SK-N-SH treated with all-trans-retinoic acid at 6 μM for 48 hours (cell line): ENCODE measurements around the gene POLR3H.

Experiments used
- ATAC-seq: fragments of 200-7000 bp; cut with Tn5 transposase; 3 replicates; pipeline ENCODE4 v1.9.1; 2020; ENCODE audit warnings: mild to moderate bottlenecking, moderate library complexity
- ARNTL ChIP-seq: fragments of 450-650 bp; formaldehyde crosslinking; IDR thresholded peaks from 2 replicates; pipeline ENCODE4 v1.5.0; 2020; ENCODE audit warnings: low read depth, mild to moderate bottlenecking, moderate library complexity, borderline replicate concordance
- CREB5 ChIP-seq: fragments of 250-450 bp; sonication (Bioruptor Pico); IDR thresholded peaks from 2 replicates; pipeline ENCODE4 v1.5.1; 2020; ENCODE audit warnings: low read depth, mild to moderate bottlenecking, moderate library complexity
- CSDC2 ChIP-seq: fragments of 250-450 bp; sonication (Bioruptor Pico); IDR thresholded peaks from 2 replicates; pipeline ENCODE4 v1.5.0; 2020; ENCODE audit warnings: mild to moderate bottlenecking, moderate library complexity
- ESRRG ChIP-seq: fragments of 250-450 bp; sonication (Bioruptor Pico); IDR thresholded peaks from 2 replicates; pipeline ENCODE4 v1.6.1; 2021; ENCODE audit warnings: mild to moderate bottlenecking
- GLIS3 ChIP-seq: fragments of 250-450 bp; sonication (Bioruptor Pico); IDR thresholded peaks from 2 replicates; pipeline ENCODE4 v1.5.0; 2020; ENCODE audit warnings: mild to moderate bottlenecking, moderate library complexity
- ISL1 ChIP-seq: fragments of 250-450 bp; sonication (Bioruptor Pico); IDR thresholded peaks from 2 replicates; pipeline ENCODE4 v2.1.2; 2022; ENCODE audit warnings: mild to moderate bottlenecking, moderate library complexity
- OSR1 ChIP-seq: fragments of 250-450 bp; sonication (Bioruptor Pico); IDR thresholded peaks from 2 replicates; pipeline ENCODE4 v1.8.0; 2022; ENCODE audit warnings: moderate library complexity, mild to moderate bottlenecking, inconsistent platforms
- PPARA ChIP-seq: fragments of 250-450 bp; sonication (Bioruptor Pico); IDR thresholded peaks from 2 replicates; pipeline ENCODE4 v1.5.0; 2020; ENCODE audit warnings: mild to moderate bottlenecking, borderline replicate concordance
- TCF4 ChIP-seq: fragments of 250-450 bp; sonication (Bioruptor Pico); IDR thresholded peaks from 2 replicates; pipeline ENCODE4 v1.8.0; 2021; ENCODE audit warnings: mild to moderate bottlenecking, moderate library complexity, borderline replicate concordance
- TSHZ2 ChIP-seq: fragments of 250-450 bp; sonication (Bioruptor Pico); IDR thresholded peaks from 2 replicates; pipeline ENCODE4 v1.5.0; 2020; ENCODE audit warnings: mild to moderate bottlenecking, moderate library complexity
- ZC3H10 ChIP-seq: fragments of 250-450 bp; sonication (Bioruptor Pico); IDR thresholded peaks from 2 replicates; pipeline ENCODE4 v1.5.1; 2021; ENCODE audit warnings: mild to moderate bottlenecking, moderate library complexity
- ZFP3 ChIP-seq: fragments of 250-450 bp; sonication (Bioruptor Pico); IDR thresholded peaks from 2 replicates; pipeline ENCODE4 v1.5.0; 2020; ENCODE audit warnings: mild to moderate bottlenecking, moderate library complexity
- ZFP30 ChIP-seq: fragments of 450-650 bp; formaldehyde crosslinking; IDR thresholded peaks from 2 replicates; pipeline ENCODE4 v1.5.0; 2022; ENCODE audit warnings: mild to moderate bottlenecking, moderate library complexity
- ZNF565 ChIP-seq: fragments of 450-650 bp; formaldehyde crosslinking; conservative IDR thresholded peaks from 2 replicates; pipeline ENCODE4 v1.5.0; 2020; ENCODE audit warnings: low read depth, mild to moderate bottlenecking, moderate library complexity
- ZNF70 ChIP-seq: fragments of 450-650 bp; formaldehyde crosslinking; IDR thresholded peaks from 2 replicates; pipeline ENCODE4 v1.5.0; 2020; ENCODE audit warnings: mild to moderate bottlenecking, moderate library complexity
- ZNF8 ChIP-seq: fragments of 450-650 bp; formaldehyde crosslinking; IDR thresholded peaks from 2 replicates; pipeline ENCODE4 v1.5.0; 2020; ENCODE audit warnings: mild to moderate bottlenecking, moderate library complexity
- TF ChIP-seq, protein P1 (sequence below): fragments of 250-450 bp; sonication (Bioruptor Pico); IDR thresholded peaks from 2 replicates; pipeline ENCODE4 v1.8.0; 2020; ENCODE audit warnings: mild to moderate bottlenecking, moderate library complexity, borderline replicate concordance
- TF ChIP-seq, protein P2 (sequence below): fragments of 250-450 bp; sonication (Bioruptor Pico); IDR thresholded peaks from 2 replicates; pipeline ENCODE4 v1.5.1; 2021; ENCODE audit warnings: mild to moderate bottlenecking, moderate library complexity
- TF ChIP-seq, protein P3 (sequence below): fragments of 250-450 bp; sonication (Bioruptor Pico); IDR thresholded peaks from 2 replicates; pipeline ENCODE4 v1.8.0; 2021; ENCODE audit warnings: low read depth, mild to moderate bottlenecking, moderate library complexity, borderline replicate concordance

The POLR3H gene

GRCh38 chr22:41498303-41498835 lies 45.9 kb downstream of the POLR3H start (continued):
- TF ChIP-seq ZNF8 (CRISPR knock-in tag): no peak
- TF ChIP-seq ARNTL (CRISPR knock-in tag): no peak
- TF ChIP-seq, protein P1, sequence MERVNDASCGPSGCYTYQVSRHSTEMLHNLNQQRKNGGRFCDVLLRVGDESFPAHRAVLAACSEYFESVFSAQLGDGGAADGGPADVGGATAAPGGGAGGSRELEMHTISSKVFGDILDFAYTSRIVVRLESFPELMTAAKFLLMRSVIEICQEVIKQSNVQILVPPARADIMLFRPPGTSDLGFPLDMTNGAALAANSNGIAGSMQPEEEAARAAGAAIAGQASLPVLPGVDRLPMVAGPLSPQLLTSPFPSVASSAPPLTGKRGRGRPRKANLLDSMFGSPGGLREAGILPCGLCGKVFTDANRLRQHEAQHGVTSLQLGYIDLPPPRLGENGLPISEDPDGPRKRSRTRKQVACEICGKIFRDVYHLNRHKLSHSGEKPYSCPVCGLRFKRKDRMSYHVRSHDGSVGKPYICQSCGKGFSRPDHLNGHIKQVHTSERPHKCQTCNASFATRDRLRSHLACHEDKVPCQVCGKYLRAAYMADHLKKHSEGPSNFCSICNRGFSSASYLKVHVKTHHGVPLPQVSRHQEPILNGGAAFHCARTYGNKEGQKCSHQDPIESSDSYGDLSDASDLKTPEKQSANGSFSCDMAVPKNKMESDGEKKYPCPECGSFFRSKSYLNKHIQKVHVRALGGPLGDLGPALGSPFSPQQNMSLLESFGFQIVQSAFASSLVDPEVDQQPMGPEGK (CRISPR knock-in tag): no peak
- TF ChIP-seq PPARA: no peak
- TF ChIP-seq ESRRG (CRISPR knock-in tag): no peak
- no peak for TF ChIP-seq ZNF70

DNA sequence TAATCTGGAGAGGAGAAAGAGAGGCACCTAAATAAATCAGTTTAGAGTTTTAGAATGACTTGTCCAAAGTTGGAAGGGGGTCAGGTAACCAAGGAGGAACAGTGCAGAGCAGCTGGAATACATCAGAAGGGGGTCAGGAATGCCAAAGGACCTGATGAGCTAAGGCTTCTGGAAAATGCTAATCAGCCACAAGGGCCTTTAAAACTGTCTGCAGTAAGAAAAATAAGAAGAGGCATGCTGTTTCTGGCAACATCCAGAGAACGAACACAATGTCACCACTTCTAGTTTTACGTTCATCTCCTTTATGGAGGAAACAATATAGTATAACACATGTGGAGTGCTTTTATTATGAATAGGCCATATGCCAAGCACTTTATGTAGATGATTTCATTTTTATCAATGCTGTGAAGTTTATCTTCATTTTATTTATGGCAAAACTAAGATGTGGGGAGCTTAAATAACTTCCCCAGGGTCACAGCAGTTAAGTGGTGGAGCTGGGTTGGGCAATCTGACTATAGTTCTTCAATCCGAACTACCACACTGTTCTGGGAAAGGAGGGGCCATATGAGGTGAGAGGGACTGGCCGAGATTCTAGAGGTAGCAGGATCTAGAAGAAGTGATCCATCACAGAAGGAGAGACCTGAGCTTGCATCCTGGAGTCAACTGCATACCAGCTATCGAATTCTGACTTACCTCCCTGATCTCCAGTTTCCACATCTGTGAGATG lies 52.7 kb downstream of the POLR3H start:
- TF ChIP-seq ZC3H10 (CRISPR knock-in tag): no peak
- no peak for TF ChIP-seq ZFP30 (CRISPR knock-in tag)
- no peak for TF ChIP-seq ESRRG (CRISPR knock-in tag)
- TF ChIP-seq ZNF565 (CRISPR knock-in tag): no peak
- no peak for TF ChIP-seq GLIS3 (CRISPR knock-in tag)
- TF ChIP-seq, protein P2, sequence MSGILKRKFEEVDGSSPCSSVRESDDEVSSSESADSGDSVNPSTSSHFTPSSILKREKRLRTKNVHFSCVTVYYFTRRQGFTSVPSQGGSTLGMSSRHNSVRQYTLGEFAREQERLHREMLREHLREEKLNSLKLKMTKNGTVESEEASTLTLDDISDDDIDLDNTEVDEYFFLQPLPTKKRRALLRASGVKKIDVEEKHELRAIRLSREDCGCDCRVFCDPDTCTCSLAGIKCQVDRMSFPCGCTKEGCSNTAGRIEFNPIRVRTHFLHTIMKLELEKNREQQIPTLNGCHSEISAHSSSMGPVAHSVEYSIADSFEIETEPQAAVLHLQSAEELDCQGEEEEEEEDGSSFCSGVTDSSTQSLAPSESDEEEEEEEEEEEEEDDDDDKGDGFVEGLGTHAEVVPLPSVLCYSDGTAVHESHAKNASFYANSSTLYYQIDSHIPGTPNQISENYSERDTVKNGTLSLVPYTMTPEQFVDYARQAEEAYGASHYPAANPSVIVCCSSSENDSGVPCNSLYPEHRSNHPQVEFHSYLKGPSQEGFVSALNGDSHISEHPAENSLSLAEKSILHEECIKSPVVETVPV (CRISPR knock-in tag): no peak
- TF ChIP-seq ISL1: no peak
- no peak for TF ChIP-seq ZNF70
- TF ChIP-seq ZFP3 (CRISPR knock-in tag): no peak
- no peak for TF ChIP-seq TSHZ2 (CRISPR knock-in tag)
- TF ChIP-seq OSR1 (CRISPR knock-in tag): no peak
- no peak for ATAC-seq

DNA sequence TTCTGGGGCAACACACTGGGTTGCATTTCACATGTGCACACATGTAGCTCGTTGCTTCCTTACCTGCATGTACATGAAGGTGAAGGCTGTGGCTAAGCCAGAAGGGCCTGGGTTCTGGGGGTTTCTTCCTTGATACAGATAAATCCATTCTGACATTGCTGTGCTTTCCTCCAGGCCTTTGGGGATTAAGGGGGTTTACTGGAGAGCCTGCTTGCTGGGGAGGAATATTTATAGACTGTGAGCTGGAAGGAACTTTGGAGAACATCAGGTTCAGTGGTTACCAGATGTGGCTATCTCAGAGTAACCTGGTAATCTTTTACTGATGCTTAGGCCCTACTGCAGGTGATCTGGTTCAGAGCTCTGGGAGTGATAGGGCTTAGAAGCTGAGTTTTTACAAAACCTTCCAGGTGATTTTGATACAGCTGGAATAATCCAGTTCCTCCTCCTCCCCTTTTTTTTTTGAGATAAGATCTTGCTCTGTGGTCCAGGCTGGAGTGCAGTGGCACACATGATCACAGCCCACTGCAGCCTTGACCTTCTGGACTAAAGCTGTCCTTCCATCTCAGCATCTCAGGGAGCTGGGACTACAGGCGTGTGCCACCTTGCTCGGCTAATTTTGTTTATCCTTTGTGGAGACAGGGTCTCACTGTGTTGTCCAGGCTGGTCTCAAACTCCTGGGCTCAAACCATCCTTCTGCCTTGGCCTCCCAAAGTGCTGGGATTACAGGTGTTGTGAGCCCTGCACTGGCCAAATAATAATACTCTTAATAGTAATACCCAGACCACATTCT lies 55.5 kb downstream of the POLR3H start:
- no peak for ATAC-seq
- TF ChIP-seq CSDC2 (CRISPR knock-in tag) (no peak), CREB5 (CRISPR knock-in tag) (no peak), TSHZ2 (CRISPR knock-in tag) (no peak), ZNF8 (CRISPR knock-in tag) (no peak), ZFP30 (CRISPR knock-in tag) (no peak), ZFP3 (CRISPR knock-in tag) (no peak), ARNTL (CRISPR knock-in tag) (no peak), TCF4 (CRISPR knock-in tag) (no peak)
- TF ChIP-seq, protein P3, sequence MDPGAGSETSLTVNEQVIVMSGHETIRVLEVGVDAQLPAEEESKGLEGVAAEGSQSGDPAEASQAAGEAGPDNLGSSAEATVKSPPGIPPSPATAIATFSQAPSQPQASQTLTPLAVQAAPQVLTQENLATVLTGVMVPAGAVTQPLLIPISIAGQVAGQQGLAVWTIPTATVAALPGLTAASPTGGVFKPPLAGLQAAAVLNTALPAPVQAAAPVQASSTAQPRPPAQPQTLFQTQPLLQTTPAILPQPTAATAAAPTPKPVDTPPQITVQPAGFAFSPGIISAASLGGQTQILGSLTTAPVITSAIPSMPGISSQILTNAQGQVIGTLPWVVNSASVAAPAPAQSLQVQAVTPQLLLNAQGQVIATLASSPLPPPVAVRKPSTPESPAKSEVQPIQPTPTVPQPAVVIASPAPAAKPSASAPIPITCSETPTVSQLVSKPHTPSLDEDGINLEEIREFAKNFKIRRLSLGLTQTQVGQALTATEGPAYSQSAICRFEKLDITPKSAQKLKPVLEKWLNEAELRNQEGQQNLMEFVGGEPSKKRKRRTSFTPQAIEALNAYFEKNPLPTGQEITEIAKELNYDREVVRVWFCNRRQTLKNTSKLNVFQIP (CRISPR knock-in tag): no peak
